ENCODE measurements around the gene AFAP1. TPM values are rescaled to one million over a fixed set of nuclear protein-coding genes. Genes with fewer than 3 reads are reported as not detected.

AFAP1 gene
- polyA plus RNA-seq, 1 experiment = 61.7 TPM

DNA sequence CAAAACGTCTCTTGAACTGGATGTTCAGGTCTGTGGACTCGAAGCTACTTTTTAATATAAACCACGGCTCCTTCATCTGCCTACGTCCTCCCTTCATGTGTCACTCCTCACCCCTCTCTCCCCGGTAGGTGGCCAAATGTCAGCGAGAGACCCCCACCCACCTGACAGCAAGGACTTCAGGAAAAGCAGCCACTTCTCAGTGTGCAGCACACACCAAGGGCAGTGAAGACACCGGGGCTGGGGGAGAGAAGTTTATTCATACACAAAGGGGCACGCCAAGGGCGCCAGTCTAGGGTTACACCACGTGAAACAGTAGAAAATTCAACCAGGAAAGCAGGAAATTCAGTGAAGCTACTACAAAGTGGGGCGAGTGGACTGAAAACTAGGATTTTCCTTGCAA lies 181.2 kb downstream of the AFAP1 start:
- ChIA-PET POLR2A (no interaction called here), CTCF (no interaction called here)
- no peak for DNase-seq (ENCODE audit: low read depth, low spot score)
- H3K27ac ChIP-seq (ENCODE audit: low read depth, low read length) = no peak overlapping the region
- no peaks in the 10 kb centered on the region for H3K9me3 ChIP-seq (ENCODE audit: control insufficient read depth, insufficient read depth, low read length)
- H3K27me3 ChIP-seq (ENCODE audit: control insufficient read depth, insufficient read depth, low read length) = no peaks in the 10 kb centered on the region
- no peak overlapping the region for H3K4me3 ChIP-seq (ENCODE audit: low read depth, low read length)
- TF ChIP-seq, protein P1, sequence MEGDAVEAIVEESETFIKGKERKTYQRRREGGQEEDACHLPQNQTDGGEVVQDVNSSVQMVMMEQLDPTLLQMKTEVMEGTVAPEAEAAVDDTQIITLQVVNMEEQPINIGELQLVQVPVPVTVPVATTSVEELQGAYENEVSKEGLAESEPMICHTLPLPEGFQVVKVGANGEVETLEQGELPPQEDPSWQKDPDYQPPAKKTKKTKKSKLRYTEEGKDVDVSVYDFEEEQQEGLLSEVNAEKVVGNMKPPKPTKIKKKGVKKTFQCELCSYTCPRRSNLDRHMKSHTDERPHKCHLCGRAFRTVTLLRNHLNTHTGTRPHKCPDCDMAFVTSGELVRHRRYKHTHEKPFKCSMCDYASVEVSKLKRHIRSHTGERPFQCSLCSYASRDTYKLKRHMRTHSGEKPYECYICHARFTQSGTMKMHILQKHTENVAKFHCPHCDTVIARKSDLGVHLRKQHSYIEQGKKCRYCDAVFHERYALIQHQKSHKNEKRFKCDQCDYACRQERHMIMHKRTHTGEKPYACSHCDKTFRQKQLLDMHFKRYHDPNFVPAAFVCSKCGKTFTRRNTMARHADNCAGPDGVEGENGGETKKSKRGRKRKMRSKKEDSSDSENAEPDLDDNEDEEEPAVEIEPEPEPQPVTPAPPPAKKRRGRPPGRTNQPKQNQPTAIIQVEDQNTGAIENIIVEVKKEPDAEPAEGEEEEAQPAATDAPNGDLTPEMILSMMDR (IDR thresholded peaks at IDR 0.05; ENCODE audit: low read depth, low read length) = no peak

DNA sequence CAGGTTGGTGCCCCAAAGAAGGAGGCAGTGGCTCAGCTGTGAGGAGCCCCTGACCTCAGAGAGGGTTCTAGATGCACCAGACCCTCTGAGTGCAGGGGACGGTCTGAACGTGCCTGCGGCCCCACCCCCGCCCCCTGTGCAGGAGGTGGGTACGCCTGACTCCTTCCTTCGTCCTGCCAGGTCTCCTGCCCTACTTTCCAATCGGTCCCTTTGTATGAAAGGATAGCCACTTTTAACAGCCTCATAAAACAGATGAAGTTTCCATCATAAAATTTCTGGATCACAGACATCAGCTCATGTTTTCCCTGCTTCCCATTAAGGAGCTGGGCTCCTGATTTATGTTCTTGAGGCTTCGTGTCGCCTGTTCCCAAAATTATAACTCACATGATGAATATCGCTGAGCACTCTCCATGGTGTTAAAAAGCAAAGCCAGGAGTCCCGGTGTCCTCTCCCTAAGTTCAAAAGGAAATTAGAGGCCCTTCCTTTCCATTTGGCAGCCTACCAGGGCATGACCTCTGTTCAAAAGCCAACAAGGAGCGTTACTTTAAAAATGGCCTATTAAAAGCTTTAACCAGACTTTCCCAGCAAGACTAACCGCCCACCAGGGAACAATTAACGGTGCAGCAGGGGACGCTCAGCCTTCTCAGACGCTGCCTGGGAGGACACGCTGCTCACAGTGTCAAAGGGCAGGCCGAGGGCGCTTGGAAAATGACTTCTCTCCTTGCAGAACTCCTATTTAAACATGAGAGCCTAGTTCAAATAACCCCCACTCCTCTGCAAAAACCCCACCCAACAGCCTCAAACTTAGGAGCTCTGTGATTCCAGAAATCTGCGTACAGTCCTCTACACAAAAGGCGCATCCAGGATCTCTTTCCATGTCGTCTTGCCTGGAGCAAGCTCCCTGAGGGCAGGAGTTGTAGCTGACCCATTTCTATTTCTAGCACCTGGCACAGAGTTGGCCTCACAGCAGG lies 181.9 kb downstream of the AFAP1 start:
- Histone ChIP-seq H3K4me3 (ENCODE audit: low read depth, low read length) (no peak overlapping the region), H3K9me3 (ENCODE audit: control insufficient read depth, insufficient read depth, low read length) (no peaks in the 10 kb centered on the region), H3K27me3 (ENCODE audit: control insufficient read depth, insufficient read depth, low read length) (no peaks in the 10 kb centered on the region), H3K27ac (ENCODE audit: low read depth, low read length) (no peak overlapping the region)
- CTCF ChIA-PET = no interaction called here
- no peak for DNase-seq (ENCODE audit: low read depth, low spot score)
- POLR2A ChIA-PET = no interaction called here
- TF ChIP-seq, protein P1 (IDR thresholded peaks at IDR 0.05; ENCODE audit: low read depth, low read length) = no peak

GRCh38 chr4:7756561-7757355 lies 182.9 kb downstream of the AFAP1 start:
- DNase-seq (ENCODE audit: low read depth, low spot score) = no peak
- ChIA-PET POLR2A (no interaction called here), CTCF (no interaction called here)
- Histone ChIP-seq H3K9me3 (ENCODE audit: control insufficient read depth, insufficient read depth, low read length) (no peaks in the 10 kb centered on the region), H3K27me3 (ENCODE audit: control insufficient read depth, insufficient read depth, low read length) (no peaks in the 10 kb centered on the region), H3K27ac (ENCODE audit: low read depth, low read length) (no peak overlapping the region), H3K4me3 (ENCODE audit: low read depth, low read length) (no peak overlapping the region)
- TF ChIP-seq, protein P1 (IDR thresholded peaks at IDR 0.05; ENCODE audit: low read depth, low read length) = no peak

- Histone ChIP-seq H3K9me3 (ENCODE audit: control insufficient read depth, insufficient read depth, low read length) (no peaks in the 10 kb centered on the region), H3K27me3 (ENCODE audit: control insufficient read depth, insufficient read depth, low read length) (no peaks in the 10 kb centered on the region), H3K27ac (ENCODE audit: low read depth, low read length) (no peak overlapping the region), H3K4me3 (ENCODE audit: low read depth, low read length) (no peak overlapping the region)
- ChIA-PET POLR2A (no interaction called here), CTCF (no interaction called here)
- TF ChIP-seq, protein P1 (IDR thresholded peaks at IDR 0.05; ENCODE audit: low read depth, low read length) = no peak
- no peak for DNase-seq (ENCODE audit: low read depth, low spot score)
Observed at GRCh38 chr4:7756071-7756470, 183.6 kb downstream of the AFAP1 start.

DNA sequence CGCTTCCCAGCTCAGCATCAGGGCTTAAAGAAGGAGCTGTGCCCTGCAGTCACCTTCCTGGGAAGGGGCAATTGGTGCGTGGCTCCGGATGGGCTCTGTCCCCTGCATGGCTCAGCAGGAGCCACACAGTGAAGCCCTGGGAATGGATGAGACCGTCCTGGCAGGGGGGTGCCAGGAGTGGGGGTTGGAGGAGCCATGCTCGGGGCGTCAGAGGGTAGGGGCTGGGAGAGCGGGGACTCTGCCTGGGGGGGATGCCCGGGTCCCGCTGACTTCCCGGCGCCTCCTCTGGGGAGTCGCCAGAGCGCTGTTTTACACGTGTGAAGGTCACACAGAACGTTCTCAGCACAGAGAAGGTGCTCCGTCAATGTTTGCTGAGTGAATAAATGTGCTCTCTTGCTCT lies 184.1 kb downstream of the AFAP1 start:
- TF ChIP-seq, protein P1 (IDR thresholded peaks at IDR 0.05; ENCODE audit: low read depth, low read length) = no peak
- no peaks in the 10 kb centered on the region for H3K9me3 ChIP-seq (ENCODE audit: control insufficient read depth, insufficient read depth, low read length)
- ChIA-PET CTCF (no interaction called here), POLR2A (no interaction called here)
- H3K27ac ChIP-seq (ENCODE audit: low read depth, low read length) = peak overlapping the region; percentile 2
- H3K27me3 ChIP-seq (ENCODE audit: control insufficient read depth, insufficient read depth, low read length) = no peaks in the 10 kb centered on the region
- no peak for DNase-seq (ENCODE audit: low read depth, low spot score)
- no peak overlapping the region for H3K4me3 ChIP-seq (ENCODE audit: low read depth, low read length)

All from AG04450 (cell line).